IMR-90 (cell line): ENCODE measurements around the gene FBXL13. TPM values are rescaled to one million over a fixed set of nuclear protein-coding genes. Genes with fewer than 3 reads are reported as not detected.

Experiments
- ATAC-seq: fragments of 200-7000 bp; cut with Tn5 transposase; 2 replicates; pipeline ENCODE4 v1.9.1; 2020; ENCODE audit warnings: low read depth, mild to moderate bottlenecking, moderate library complexity
- BruUV-seq: library from RNA; stranded (reverse); fragments of 400-500 nt; replicated peaks from 2 replicates; lab custom pipeline; 2021; lab: Mats Ljungman, UMichigan
- CTCF ChIA-PET: fragments of 300-600 bp; formaldehyde crosslinking; extraction: SDS; loops from one replicate; lab custom pipeline; 2021; ENCODE audit warnings: antibody characterized with exemption; lab: Yijun Ruan, JAX
- POLR2A ChIA-PET: fragments of 300-600 bp; sonication (Branson Sonifier 250); formaldehyde crosslinking; loops from one replicate; lab custom pipeline; 2022; ENCODE audit warnings: antibody characterized with exemption; ENCODE audit not compliant: unreplicated experiment; lab: Charles Lee
- DNase-seq: peaks from one replicate; pipeline ENCODE4 v3.0.0; 2013
- H2AFZ ChIP-seq: replicated peaks from 2 replicates; pipeline ENCODE3; 2013; ENCODE audit warnings: low read length, mild to moderate bottlenecking; ENCODE audit not compliant: poor library complexity
- H2AK5ac ChIP-seq: 2 replicates; pipeline ENCODE4 v1.6.1; 2013; ENCODE audit warnings: low read depth, low read length, inconsistent platforms
- H2AK9ac ChIP-seq: replicated peaks from 2 replicates; pipeline ENCODE3; 2013; ENCODE audit warnings: mild to moderate bottlenecking, low read depth, low read length, moderate library complexity; ENCODE audit not compliant: poor library complexity
- H2BK120ac ChIP-seq: 2 replicates; pipeline ENCODE4 v1.6.1; 2013; ENCODE audit warnings: low read depth, low read length, inconsistent platforms
- H2BK15ac ChIP-seq: 3 replicates; pipeline ENCODE4 v1.6.1; 2013; ENCODE audit warnings: low read depth, low read length, inconsistent platforms
- H2BK20ac ChIP-seq: 2 replicates; pipeline ENCODE4 v1.6.1; 2013; ENCODE audit warnings: low read depth, mild to moderate bottlenecking, inconsistent platforms, low read length, moderate library complexity
- H2BK5ac ChIP-seq: 2 replicates; pipeline ENCODE4 v1.6.1; 2013; ENCODE audit warnings: mild to moderate bottlenecking, low read depth, low read length, inconsistent platforms; ENCODE audit not compliant: poor library complexity, severe bottlenecking
- H3K14ac ChIP-seq: replicated peaks from 2 replicates; pipeline ENCODE4 v1.6.1; 2013; ENCODE audit warnings: low read depth, low read length, inconsistent platforms
- H3K18ac ChIP-seq: 2 replicates; pipeline ENCODE4 v1.6.1; 2013; ENCODE audit warnings: low read depth, low read length, control low read depth
- H3K23ac ChIP-seq: 2 replicates; pipeline ENCODE4 v1.6.1; 2013; ENCODE audit warnings: low read depth, low read length, inconsistent platforms
- H3K27ac ChIP-seq: 2 replicates; pipeline ENCODE4 v1.5.1; 2013; ENCODE audit warnings: mild to moderate bottlenecking, control low read depth, low read length; ENCODE audit not compliant: insufficient read depth
- H3K27me3 ChIP-seq: 2 replicates; pipeline ENCODE4 v1.6.1; 2013; ENCODE audit warnings: low read length; ENCODE audit not compliant: control insufficient read depth, insufficient read depth
- H3K36me3 ChIP-seq: 2 replicates; pipeline ENCODE4 v1.6.1; 2013; ENCODE audit warnings: low read length, mixed read lengths; ENCODE audit not compliant: control insufficient read depth, insufficient read depth
- H3K4ac ChIP-seq: 2 replicates; pipeline ENCODE4 v1.6.1; 2013; ENCODE audit warnings: low read depth, low read length, inconsistent platforms
- H3K4me1 ChIP-seq: 2 replicates; pipeline ENCODE4 v1.6.1; 2013; ENCODE audit warnings: low read length, mixed read lengths; ENCODE audit not compliant: control insufficient read depth, insufficient read depth
- H3K4me2 ChIP-seq: 2 replicates; pipeline ENCODE4 v1.6.1; 2013; ENCODE audit warnings: low read depth, mild to moderate bottlenecking, control low read depth, low read length, moderate library complexity
- H3K4me3 ChIP-seq: 2 replicates; pipeline ENCODE4 v1.5.1; 2013; ENCODE audit warnings: low read depth, mild to moderate bottlenecking, control low read depth, low read length, moderate library complexity; ENCODE audit not compliant: insufficient read depth
- H3K56ac ChIP-seq: 2 replicates; pipeline ENCODE4 v1.6.1; 2013; ENCODE audit warnings: low read length, inconsistent platforms; ENCODE audit not compliant: insufficient read depth; ENCODE audit errors: extremely low read depth
- H3K79me1 ChIP-seq, 2 experiments: 2 replicates each; pipeline ENCODE4 v1.6.1; 2013; ENCODE audit warnings: low read length in 2 of 2, inconsistent platforms in 1 of 2, low read depth in 1 of 2
- H3K9ac ChIP-seq: 2 replicates; pipeline ENCODE4 v1.6.1; 2013; ENCODE audit warnings: low read depth, low read length, control low read depth
- H3K9me1 ChIP-seq: 2 replicates; pipeline ENCODE4 v1.6.1; 2013; ENCODE audit warnings: low read length, inconsistent platforms; ENCODE audit not compliant: insufficient read depth
- H3K9me3 ChIP-seq: 2 replicates; pipeline ENCODE4 v1.6.1; 2013; ENCODE audit warnings: low read length; ENCODE audit not compliant: control insufficient read depth, insufficient read depth
- H4K20me1 ChIP-seq: 2 replicates; pipeline ENCODE4 v1.6.1; 2013; ENCODE audit warnings: low read length, inconsistent platforms; ENCODE audit not compliant: insufficient read depth
- H4K5ac ChIP-seq: 2 replicates; pipeline ENCODE4 v1.6.1; 2013; ENCODE audit warnings: mild to moderate bottlenecking, low read depth, low read length, control low read depth
- H4K8ac ChIP-seq, 2 experiments: 2 replicates each; pipeline ENCODE4 v1.6.1; 2013; ENCODE audit warnings: low read depth in 2 of 2, low read length in 2 of 2, control low read depth in 1 of 2, inconsistent platforms in 1 of 2
- H4K91ac ChIP-seq: 2 replicates; pipeline ENCODE4 v1.6.1; 2013; ENCODE audit warnings: low read depth, low read length, inconsistent platforms; ENCODE audit not compliant: insufficient read depth
- BHLHE40 ChIP-seq: fragments of 150-350 bp; IDR thresholded peaks from 2 replicates; pipeline ENCODE4 v1.6.1; 2016; ENCODE audit warnings: mild to moderate bottlenecking, low read depth, low read length
- WGBS, 2 experiments: methylation state at CpG; one replicate each; pipeline versions ENCODE4 v1.1.5 to v1.1.7; 2013; ENCODE audit warnings: missing lambda C conversion rate in 2 of 2; ENCODE audit not compliant: insufficient read length in 1 of 2; ENCODE audit errors: extremely low coverage in 2 of 2; 5-methylcytosine and 5-hydroxymethylcytosine counted together
- dilution Hi-C: fragments of 300-500 bp; cut with HindIII; formaldehyde crosslinking; loops from one replicate; pipeline ENCODE4 v1.14.3; 2018; ENCODE audit warnings: low sequenced_read_pairs; ENCODE audit not compliant: unreplicated experiment
- in situ Hi-C: fragments of 300-500 bp; cut with MboI; formaldehyde crosslinking; loops from 3 replicates; pipeline ENCODE4 v1.14.3; 2019; ENCODE audit warnings: low sequenced_read_pairs, inconsistent platforms, mixed read lengths
- intact Hi-C: fragments of 100-400 bp; cut with micrococcal nuclease; formaldehyde crosslinking; loops from 2 replicates; pipeline ENCODE4 v1.10.0; 2022
- polyA plus RNA-seq, 3 experiments: library from polyadenylated mRNA; depleted of rRNA; stranded (reverse); fragments of >200 nt; gene quantifications; 2 replicates each; pipeline ENCODE4 v1.2.3, GENCODE V29; 2012; ENCODE audit warnings: low replicate concordance in 1 of 3
- total RNA-seq: library from RNA; depleted of rRNA; stranded (reverse); fragments of >200 nt; gene quantifications from 2 replicates; pipeline ENCODE4 v1.2.3, GENCODE V29; 2012
- TF ChIP-seq, protein P1 (sequence below): fragments of 150-350 bp; IDR thresholded peaks from 2 replicates; pipeline ENCODE4 v1.6.1; 2016; ENCODE audit warnings: low read depth, mild to moderate bottlenecking, low read length, moderate library complexity, borderline replicate concordance

Gene FBXL13
- total and polyA plus RNA-seq, 2 of the 4 experiments (the other 2 are of a cell fraction), result 0.24 to 0.36 TPM

DNA sequence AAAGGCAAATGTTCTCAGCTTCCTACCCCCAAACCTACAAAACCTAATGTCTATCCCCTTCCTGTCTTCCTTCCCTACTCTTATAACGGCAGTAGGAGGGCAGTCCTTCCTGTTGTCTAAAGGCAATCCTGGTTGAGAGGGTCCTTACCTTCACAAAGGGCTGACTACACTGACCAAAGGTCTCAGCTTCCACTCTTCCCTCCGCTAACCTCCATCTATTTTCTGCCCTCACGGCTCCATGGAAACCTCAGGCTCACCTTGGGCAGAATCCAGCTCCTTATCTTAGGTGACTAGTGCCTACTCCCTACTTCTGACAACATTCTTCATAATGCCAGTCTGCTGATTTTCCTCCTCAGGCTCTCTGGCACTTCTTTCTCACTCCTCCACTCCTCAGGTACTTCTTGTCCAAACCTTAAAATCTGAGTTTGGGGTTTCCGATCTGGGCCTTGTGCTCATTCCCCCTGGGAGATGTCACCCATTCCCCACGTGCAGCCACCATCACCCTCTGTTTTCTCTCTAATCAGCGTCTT lies 542 bp downstream of the FBXL13 start:
- Histone ChIP-seq H2AK5ac (no peak overlapping the region), H3K36me3 (no peaks in the 10 kb centered on the region), H3K27ac (peak overlapping the region; percentile 54), H2AK9ac (peak overlapping the region; percentile 82), H3K4me2 (peak overlapping the region; percentile 94), H3K4ac (peak overlapping the region; percentile 64), H3K9me1 (peaks cover 6% of the 10 kb centered on the region; the same call in 1 of the 2 replicates), H4K20me1 (no peaks in the 10 kb centered on the region), H3K56ac (peak overlapping the region; percentile 68), H3K4me3 (peak overlapping the region; percentile 93), H2BK120ac (no peak overlapping the region), H3K9ac (peak overlapping the region; percentile 76), H3K9me3 (no peaks in the 10 kb centered on the region), H3K27me3 (no peaks in the 10 kb centered on the region), H2BK5ac (peak overlapping the region; percentile 37), H2AFZ (peak overlapping the region; percentile 100), H2BK15ac (peak overlapping the region; percentile 12; the same call in 1 of the 3 replicates), H3K18ac (no peak overlapping the region), H4K5ac (peak overlapping the region; percentile 23; the same call in 1 of the 2 replicates), H3K4me1 (peaks cover 2% of the 10 kb centered on the region; the same call in 1 of the 2 replicates), H2BK20ac (no peak overlapping the region), H4K91ac (peak overlapping the region; percentile 41; the same call in 1 of the 2 replicates), H4K8ac (peak overlapping the region; percentile 3 to 73; a peak in 2 of 4 replicates), H3K14ac (peak overlapping the region; percentile 77), H3K23ac (peak overlapping the region; percentile 68), H3K79me1 (peaks cover 13 to 41% of the 10 kb centered on the region in 2 experiments)
- in situ Hi-C loops, result no loop called here
- ChIA-PET POLR2A (no interaction called here), CTCF (no interaction called here)
- WGBS, 2 experiments, result 21% methylated on average over 4 of the region's 6 CpGs; no CpG with 5 or more reads in 1 of the 2 experiments
- DNase-seq (no peak), ATAC-seq (no peak; the same call in 1 of the 2 replicates)
- no TSS peak for BruUV-seq
- peak; percentile 50; the same call in 1 of the 2 replicates for TF ChIP-seq BHLHE40
- TF ChIP-seq, protein P1, sequence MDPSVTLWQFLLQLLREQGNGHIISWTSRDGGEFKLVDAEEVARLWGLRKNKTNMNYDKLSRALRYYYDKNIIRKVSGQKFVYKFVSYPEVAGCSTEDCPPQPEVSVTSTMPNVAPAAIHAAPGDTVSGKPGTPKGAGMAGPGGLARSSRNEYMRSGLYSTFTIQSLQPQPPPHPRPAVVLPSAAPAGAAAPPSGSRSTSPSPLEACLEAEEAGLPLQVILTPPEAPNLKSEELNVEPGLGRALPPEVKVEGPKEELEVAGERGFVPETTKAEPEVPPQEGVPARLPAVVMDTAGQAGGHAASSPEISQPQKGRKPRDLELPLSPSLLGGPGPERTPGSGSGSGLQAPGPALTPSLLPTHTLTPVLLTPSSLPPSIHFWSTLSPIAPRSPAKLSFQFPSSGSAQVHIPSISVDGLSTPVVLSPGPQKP, result no peak
- intact Hi-C loops, result no loop called here
- dilution Hi-C loops, result no loop called here
